NCI-H526 (cell line): ENCODE measurements around the gene PPFIBP1.

Experiments
- DNase-seq, 2 experiments: peaks; one replicate each; lab custom pipeline; 2025; lab: John Stamatoyannopoulos, UW

The PPFIBP1 gene

DNA sequence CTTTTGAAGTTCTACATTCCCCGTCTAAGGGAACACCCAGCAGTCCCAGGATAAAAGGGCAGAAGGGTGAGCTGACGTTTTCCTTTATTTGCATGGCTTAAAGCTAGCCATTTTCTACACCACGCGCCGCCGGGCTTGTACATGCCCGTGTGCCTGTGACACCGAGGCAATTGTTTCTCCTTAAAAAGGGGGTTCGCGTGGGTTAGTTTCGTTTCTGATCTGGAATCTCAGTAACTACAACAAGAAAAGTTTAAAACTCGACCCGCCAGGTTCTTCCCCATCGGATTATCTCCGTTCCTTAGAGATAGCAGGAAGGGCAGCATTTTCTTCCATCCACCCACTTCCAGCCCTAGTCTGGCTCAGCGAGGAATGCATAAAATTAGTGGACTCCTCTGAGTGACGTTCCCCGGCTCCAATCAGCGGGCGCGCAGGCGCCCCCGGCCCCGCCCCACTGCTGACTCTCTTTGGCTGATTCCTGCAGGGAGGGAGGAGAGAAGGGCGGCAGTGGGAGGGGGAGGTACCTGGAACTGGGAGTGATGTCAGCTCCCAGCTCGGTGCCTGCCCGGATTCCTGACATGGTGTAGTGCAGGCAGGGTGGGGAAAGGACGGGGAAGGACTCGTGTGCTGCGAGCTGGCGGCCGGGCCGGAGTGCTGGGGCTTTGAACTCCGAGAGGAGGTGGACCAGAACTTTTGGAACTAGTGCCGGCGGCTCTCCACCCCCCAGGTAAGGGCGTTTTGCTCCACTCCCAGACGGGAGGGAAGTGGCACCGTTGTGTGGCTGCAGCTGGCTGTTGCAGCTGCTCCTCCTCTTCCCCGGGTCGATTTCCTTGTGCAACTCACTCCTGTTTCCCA lies at the start of gene PPFIBP1:
Gene PPFIBP1, plus strand, starts transcription at position 565 of the 852 bp plus-strand sequence. CDS start 109,191 bp downstream, outside the sequence.
- DNase-seq: peak; percentile 97 to 98

- no peak for DNase-seq
Measured at GRCh38 chr12:27474344-27474743, 49.7 kb upstream of the PPFIBP1 start.

DNA sequence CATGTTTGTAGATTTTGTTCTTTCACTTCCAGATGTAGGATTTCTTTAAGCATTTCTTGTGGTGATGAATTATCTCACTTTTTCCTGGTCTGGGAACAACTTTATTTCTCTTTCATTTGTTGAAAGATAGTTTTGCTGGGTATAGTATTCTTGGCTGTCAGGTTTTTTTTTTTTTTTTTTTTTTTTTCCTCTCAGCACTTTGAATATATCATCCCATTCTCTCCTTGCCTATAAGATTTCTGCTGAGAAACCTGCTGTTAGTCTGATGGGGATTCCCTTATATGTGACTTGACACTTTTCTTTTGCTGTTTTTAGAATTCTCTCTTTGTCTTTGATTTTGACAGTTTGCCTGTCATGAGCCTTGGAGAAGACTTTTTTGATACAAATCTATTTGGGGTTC lies 47.0 kb upstream of the PPFIBP1 start:
- no peak for DNase-seq

GRCh38 chr12:27478949-27479348 lies 45.1 kb upstream of the PPFIBP1 start:
- DNase-seq: no peak

DNA sequence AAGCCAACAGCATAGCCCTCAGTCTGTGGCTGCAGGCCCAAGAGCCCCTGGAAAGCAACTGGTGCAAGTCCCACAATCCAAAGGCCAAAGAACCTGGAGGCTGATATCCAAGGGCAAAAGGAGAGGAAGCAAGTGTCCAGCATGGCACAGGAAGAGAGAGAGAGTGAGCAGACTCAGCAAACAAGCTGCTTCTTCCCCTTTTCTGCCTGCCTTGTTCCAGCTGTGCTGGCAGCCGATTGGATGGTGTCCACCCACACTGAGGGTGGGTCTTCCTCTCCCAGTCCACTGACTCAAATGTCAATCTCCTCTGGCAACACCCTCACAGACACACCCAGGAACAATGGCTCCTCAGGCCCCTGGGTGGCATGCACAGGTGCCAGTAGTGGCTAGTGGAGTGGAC lies 44.0 kb upstream of the PPFIBP1 start:
- no peak for DNase-seq

- DNase-seq: no peak
Measured at GRCh38 chr12:27486961-27487360, 37.0 kb upstream of the PPFIBP1 start.

GRCh38 chr12:27488479-27488878 lies 35.5 kb upstream of the PPFIBP1 start:
- peak in 1 of 2 experiments; percentile 13 for DNase-seq

DNA sequence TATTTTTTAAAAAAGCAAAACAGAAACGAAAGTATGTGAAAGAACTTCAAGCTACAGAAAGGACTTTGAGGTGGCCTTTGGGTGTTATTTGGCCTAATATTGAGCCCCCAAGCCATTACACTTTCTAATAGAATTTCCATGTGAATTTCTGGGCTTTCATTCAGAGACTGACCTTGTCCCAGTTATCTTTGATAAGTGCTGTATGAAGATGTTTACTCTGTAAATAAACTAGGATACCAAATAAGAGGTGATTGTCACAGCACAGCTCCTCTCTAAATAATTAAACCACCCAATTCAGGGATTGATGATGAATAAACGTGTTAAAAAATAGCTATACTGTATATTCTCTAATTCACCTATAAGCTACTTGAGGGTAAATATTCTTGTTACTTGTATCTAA lies 32.8 kb upstream of the PPFIBP1 start:
- no peak for DNase-seq

DNA sequence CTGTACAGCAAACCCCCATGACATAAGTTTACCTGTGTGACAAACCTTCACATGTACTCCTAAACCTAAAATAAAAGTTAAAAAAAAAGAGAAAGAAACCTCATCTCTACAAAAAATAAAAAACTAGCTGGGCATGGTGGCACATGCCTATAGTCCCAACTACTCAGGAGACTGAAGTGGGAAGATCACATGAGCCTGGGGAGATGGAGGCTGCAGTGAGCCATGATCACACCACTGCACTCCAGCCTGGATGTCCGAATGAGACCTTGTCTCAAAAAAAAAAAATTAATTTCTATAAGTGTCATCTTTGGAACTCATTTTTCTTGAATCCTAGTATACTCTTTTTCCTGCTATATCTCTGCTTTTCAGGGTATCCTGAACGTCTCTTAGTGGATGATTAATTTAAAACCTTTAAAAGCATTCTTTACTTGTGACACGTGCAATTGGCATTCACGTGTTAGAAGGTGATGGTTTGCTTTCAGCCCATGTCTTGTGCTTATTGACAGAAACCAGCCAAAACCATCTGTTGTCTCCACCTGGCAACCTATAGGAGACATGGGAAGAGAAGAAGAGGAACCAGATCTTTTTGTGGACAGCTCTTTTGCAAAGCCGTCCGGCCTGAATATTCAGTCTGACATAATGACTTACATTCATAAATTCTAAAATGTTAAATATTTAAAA lies 30.6 kb upstream of the PPFIBP1 start:
- no peak for DNase-seq

DNA sequence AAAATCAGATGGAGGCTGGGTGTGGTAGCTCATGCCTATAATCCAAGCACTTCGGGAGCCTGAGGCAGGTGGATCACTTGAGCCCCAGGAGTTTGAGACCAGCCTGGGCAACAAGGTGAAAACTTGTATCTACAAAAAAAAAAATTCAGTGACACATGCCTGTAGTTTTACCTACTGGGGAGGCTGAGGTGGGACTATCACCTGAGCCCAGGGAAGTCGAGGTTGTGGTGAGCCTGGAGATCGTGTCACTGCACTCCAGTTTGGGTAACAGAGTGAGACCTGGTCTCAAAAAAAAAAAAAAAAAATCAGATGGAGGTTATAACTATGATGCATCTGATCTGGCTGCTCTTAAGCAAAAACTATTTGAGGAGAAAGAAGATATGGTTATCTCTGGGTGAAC lies 26.6 kb upstream of the PPFIBP1 start:
- DNase-seq: no peak

DNA sequence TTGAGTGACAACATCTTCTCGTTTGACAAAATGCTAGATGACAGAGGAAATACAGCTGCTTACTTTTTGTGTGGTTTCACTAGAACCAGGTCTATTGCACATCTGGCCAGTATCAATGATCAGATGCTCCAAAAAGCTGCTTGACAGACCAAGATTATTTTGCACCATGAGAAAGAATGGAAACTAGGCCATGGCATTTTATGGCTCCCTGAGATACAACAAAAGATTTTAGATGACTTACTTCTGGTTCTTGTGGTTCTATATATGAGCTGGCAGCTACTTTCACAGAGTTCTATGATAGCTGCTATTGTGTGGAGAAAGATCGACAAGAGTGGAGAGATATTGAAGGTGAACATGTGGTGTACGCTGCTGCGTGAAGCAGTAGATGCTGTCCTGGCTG lies 25.9 kb upstream of the PPFIBP1 start:
- no peak for DNase-seq

DNA sequence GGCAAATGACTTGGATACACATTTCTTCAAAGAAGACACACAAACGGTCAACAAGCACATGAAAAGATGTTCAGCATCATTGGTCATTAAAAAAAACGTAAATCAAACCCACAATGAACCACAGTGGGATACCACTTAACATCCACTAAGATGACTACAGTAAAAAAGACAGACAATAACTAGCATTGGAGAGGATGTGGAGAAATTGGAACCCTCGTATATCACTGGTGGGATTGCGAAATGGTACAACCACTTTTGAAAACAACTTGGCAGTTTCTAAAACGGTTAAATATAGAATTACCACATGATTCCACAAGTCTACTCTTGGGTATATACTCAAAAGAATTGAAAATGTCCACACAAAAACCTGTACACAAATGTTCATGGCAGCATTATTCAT lies 25.2 kb upstream of the PPFIBP1 start:
- no peak for DNase-seq

DNA sequence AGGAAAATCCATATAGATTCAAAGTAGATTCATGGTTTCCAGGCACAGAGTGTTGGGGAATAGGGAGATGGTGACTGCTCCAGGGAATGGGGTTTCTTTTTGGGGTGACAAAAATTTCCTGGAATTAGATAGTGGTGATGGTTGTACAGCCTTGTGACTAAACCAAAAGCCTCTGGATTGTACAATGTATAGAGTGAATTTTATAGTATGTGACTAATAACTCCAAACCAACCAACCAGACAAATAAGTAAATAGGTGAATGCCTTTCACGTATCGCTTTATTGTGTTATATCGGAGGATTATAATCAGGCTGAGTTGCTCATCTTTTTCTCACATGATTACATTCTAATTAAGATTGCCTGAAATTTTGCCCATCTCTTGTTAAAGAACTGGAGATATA lies 24.6 kb upstream of the PPFIBP1 start:
- DNase-seq: no peak

GRCh38 chr12:27500546-27500945 lies 23.5 kb upstream of the PPFIBP1 start:
- no peak for DNase-seq

DNA sequence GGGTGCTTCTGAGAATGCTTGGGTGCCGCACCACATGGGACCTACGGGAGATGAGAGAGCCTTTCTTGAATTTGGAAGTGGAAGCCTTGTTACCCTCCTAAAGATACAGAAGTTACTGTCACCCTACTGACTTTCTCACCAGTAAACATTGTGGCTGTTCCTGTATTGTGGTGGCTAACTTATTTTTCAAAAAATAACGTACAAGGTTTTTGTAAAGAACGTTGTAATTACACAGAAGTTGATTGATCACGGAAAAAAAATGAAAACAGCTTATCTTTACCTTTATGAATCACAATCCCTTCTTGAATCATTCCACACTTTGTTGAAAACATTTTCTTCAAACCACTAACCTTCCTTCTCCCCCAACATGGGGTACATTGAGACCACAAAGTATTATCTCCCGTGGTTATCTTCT lies 22.0 kb upstream of the PPFIBP1 start:
- DNase-seq: no peak

- DNase-seq: no peak
Measured at GRCh38 chr12:27504507-27504906, 19.5 kb upstream of the PPFIBP1 start.

GRCh38 chr12:27505109-27505508 lies 18.9 kb upstream of the PPFIBP1 start:
- DNase-seq: no peak

- no peak for DNase-seq
Measured at GRCh38 chr12:27505761-27506160, 18.2 kb upstream of the PPFIBP1 start.

DNA sequence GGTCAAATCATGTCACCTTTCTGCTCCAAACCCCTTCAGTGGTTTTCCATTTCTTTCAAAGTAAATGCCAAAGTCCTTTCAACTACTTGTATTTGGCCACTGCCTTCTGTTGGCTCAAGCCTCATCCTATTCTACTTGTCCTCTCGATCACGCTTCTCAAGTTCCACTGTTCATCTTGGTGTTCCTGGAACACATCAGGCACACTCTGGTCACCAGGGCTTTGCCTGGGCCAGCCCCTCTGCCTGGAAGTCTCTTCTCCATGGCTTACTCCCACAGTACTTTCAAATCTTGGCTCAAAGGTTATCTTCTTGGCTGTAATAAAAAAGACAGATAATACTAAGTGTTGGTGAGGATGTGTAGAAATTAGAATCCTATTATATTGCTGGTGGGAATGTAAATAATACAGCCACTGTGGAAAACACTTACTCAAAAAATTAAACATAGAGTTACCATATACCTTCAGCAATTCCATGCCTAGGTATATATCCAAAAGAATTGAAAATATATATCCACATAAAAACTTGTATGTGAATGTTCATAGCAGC lies 17.3 kb upstream of the PPFIBP1 start:
- DNase-seq: no peak

DNA sequence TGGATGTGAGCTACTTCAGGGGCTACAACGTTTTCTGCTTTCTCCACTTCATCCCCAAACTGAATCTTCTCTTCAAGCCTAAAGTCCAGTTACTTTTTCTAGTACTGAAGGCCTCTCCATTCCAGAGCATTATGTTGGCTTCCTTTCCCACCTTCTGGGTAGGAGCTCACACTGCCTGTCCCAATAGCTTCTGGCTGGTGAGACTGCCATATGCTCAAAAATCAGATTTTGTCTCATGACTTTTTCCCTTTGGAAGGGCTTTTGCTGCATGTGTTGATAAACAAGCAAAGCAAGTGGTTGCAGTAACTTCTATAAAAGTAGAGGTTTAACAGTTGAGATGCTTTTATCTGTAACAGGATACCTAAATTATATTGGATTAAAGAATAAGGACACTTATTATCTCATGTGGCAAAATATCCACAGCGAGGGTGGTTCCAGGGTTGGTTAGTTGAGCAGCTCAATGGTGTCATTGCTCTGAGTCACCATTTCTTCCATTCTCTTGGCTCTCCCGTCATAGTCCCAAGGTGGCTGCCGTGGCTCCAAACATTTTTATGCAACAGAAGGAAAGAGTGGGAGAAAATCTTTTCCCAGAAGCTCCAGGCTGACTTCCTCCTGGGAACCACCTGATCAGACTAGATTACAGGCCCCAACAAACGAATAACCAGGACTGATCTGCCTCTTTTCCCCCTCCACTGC lies 15.1 kb upstream of the PPFIBP1 start:
- DNase-seq: no peak

- DNase-seq: no peak
Measured at GRCh38 chr12:27511031-27511722, 12.8 kb upstream of the PPFIBP1 start.

- DNase-seq: no peak
Measured at GRCh38 chr12:27511723-27512045, 12.3 kb upstream of the PPFIBP1 start.
